PC-3 (cell line): ENCODE results near the gene SEC14L6. TPM values are rescaled to one million over a fixed set of nuclear protein-coding genes. Genes with fewer than 3 reads are reported as not detected.
"Not testable (repeated sequence)": the region's sequence is repeated elsewhere in the genome, so short reads cannot be mapped to it uniquely, and the experiment has no call there.

ENCODE experiments used
- ATAC-seq: fragments of 200-7000 bp; cut with Tn5 transposase; 2 replicates; pipeline ENCODE4 v1.9.1; 2020; ENCODE audit warnings: mild to moderate bottlenecking, moderate library complexity
- BruUV-seq: library from RNA; stranded (reverse); fragments of 400-500 nt; replicated peaks from 2 replicates; lab custom pipeline; 2021; lab: Mats Ljungman, UMichigan
- CTCF ChIA-PET: fragments of 300-600 bp; sonication (Branson Sonifier 250); formaldehyde crosslinking; loops from one replicate; lab custom pipeline; 2022; ENCODE audit warnings: antibody characterized with exemption; lab: Charles Lee
- POLR2A ChIA-PET: fragments of 300-600 bp; sonication (Branson Sonifier 250); formaldehyde crosslinking; loops from one replicate; lab custom pipeline; 2022; ENCODE audit warnings: antibody characterized with exemption; ENCODE audit not compliant: unreplicated experiment; lab: Charles Lee
- DNase-seq: peaks from one replicate; pipeline ENCODE4 v3.0.0-alpha.2; 2015
- H2AFZ ChIP-seq: fragments of 300-600 bp; sonication (generic); 2 replicates; pipeline ENCODE4 v1.6.0; 2016; ENCODE audit warnings: antibody characterized with exemption, low read length
- H3F3A ChIP-seq: fragments of 300-600 bp; sonication (generic); one replicate; pipeline ENCODE4 v1.6.0; 2017; ENCODE audit warnings: antibody characterized with exemption, low read length, control low read depth, mild to moderate bottlenecking; ENCODE audit not compliant: unreplicated experiment
- H3K27ac ChIP-seq: fragments of 300-600 bp; sonication (generic); 2 replicates; pipeline ENCODE4 v1.5.1; 2016; ENCODE audit warnings: mild to moderate bottlenecking, low read length
- H3K27me3 ChIP-seq: fragments of 300-600 bp; sonication (generic); 2 replicates; pipeline ENCODE4 v1.6.1; 2016; ENCODE audit warnings: low read length, mixed read lengths
- H3K36me3 ChIP-seq: fragments of 300-600 bp; sonication (generic); 2 replicates; pipeline ENCODE4 v1.6.1; 2016; ENCODE audit warnings: low read depth, mixed run types, low read length, mixed read lengths
- H3K4me1 ChIP-seq: fragments of 300-600 bp; sonication (generic); 2 replicates; pipeline ENCODE4 v1.5.1; 2016; ENCODE audit warnings: low read length; ENCODE audit not compliant: insufficient read depth
- H3K4me2 ChIP-seq: fragments of 300-600 bp; sonication (generic); 2 replicates; pipeline ENCODE4 v1.6.0; 2016; ENCODE audit warnings: low read length
- H3K4me3 ChIP-seq: fragments of 300-600 bp; sonication (generic); 2 replicates; pipeline ENCODE4 v1.5.1; 2016; ENCODE audit warnings: mild to moderate bottlenecking, low read length, mixed read lengths
- H3K79me2 ChIP-seq: fragments of 300-600 bp; sonication (generic); 2 replicates; pipeline ENCODE4 v1.6.1; 2017; ENCODE audit warnings: low read length, mixed read lengths
- H3K9ac ChIP-seq: fragments of 300-600 bp; sonication (generic); 2 replicates; pipeline ENCODE4 v1.6.0; 2016; ENCODE audit warnings: mild to moderate bottlenecking, low read length
- H3K9me2 ChIP-seq: fragments of 300-600 bp; sonication (generic); replicated peaks from 2 replicates; pipeline ENCODE4 v1.6.1; 2016; ENCODE audit warnings: mixed run types, low read length, mixed read lengths
- H3K9me3 ChIP-seq: fragments of 300-600 bp; sonication (generic); 2 replicates; pipeline ENCODE4 v1.6.1; 2016; ENCODE audit warnings: low read length, mixed read lengths
- H4K20me1 ChIP-seq: fragments of 300-600 bp; sonication (generic); 2 replicates; pipeline ENCODE4 v1.6.1; 2016; ENCODE audit warnings: low read length, mixed read lengths
- CTCF ChIP-seq: fragments of 300-600 bp; sonication (generic); conservative IDR thresholded peaks from 2 replicates; pipeline ENCODE4 v1.5.1; 2017; ENCODE audit warnings: antibody characterized with exemption, low read depth, mild to moderate bottlenecking, low read length
- EZH2 ChIP-seq: fragments of 300-600 bp; sonication (generic); IDR thresholded peaks from one replicate; pipeline ENCODE4 v1.6.1; 2017; ENCODE audit warnings: antibody characterized with exemption, mild to moderate bottlenecking, low read length; ENCODE audit not compliant: unreplicated experiment
- EZH2phosphoT487 ChIP-seq: fragments of 300-600 bp; sonication (generic); IDR thresholded peaks from 2 replicates; pipeline ENCODE4 v1.6.1; 2018; ENCODE audit warnings: mild to moderate bottlenecking, antibody characterized with exemption, low read length, borderline replicate concordance
- intact Hi-C: fragments of 100-400 bp; cut with micrococcal nuclease; formaldehyde crosslinking; loops from 2 replicates; pipeline ENCODE4 v1.9.0; 2023
- total RNA-seq: library from RNA; depleted of rRNA; stranded (reverse); fragments of >200 nt; gene quantifications from 2 replicates; pipeline ENCODE4 v1.2.3, GENCODE V29; 2014

SEC14L6 gene
- total RNA-seq, 1 experiment from 2014 or later, result not detected

DNA sequence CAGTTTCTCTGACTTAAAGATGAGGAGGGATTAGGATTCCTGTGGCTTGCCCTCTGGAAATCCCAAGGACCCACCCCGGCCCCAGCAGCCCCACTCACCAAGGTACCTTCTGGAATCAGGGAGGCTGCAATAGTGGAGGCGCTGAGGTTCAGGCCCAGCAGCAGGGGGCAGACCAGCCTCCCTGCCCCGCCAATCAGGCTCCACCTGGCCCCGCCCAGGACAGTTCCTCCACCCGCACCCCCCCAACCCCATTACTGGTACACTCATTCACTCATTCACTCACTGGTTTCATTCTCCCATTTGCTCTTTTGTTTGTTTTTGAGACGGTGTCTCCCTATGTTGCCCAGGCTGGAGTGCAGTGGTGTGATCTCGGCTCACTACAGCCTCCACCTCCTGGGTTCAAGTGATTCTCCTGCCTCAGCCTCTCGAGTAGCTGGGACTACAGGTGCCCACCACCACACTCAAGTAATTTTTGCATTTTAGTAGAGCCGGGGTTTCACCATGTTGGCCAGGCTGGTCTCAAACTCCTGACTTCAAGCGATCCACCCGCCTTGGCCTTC is 14.2 kb upstream of the SEC14L6 start:
- H3K27me3 ChIP-seq, CTCF ChIA-PET, H3F3A ChIP-seq, ATAC-seq, H4K20me1 ChIP-seq, H3K79me2 ChIP-seq, H3K9me3 ChIP-seq, H3K4me2 ChIP-seq, H2AFZ ChIP-seq, intact Hi-C loops, H3K4me1 ChIP-seq, H3K9ac ChIP-seq, BruUV-seq, H3K36me3 ChIP-seq, H3K27ac ChIP-seq, H3K4me3 ChIP-seq, H3K9me2 ChIP-seq: not testable (repeated sequence)
- POLR2A ChIA-PET, result interaction anchor here (0.6 kb wide), 1 partner anchor 9 kb away, joined by 5 read pairs; no protein-coding TSS in a partner anchor
- peak; percentile 19 for DNase-seq
- peak; percentile 27; the same call in 1 of the 2 replicates for TF ChIP-seq CTCF

GRCh38 chr22:30559889-30560288 is 13.3 kb upstream of the SEC14L6 start:
- H3K4me3 ChIP-seq, result no peak overlapping the region
- intact Hi-C loops, result no loop called here
- POLR2A ChIA-PET, result interaction anchor here (0.6 kb wide), 1 partner anchor 10 kb away, joined by 5 read pairs; no protein-coding TSS in a partner anchor

DNA sequence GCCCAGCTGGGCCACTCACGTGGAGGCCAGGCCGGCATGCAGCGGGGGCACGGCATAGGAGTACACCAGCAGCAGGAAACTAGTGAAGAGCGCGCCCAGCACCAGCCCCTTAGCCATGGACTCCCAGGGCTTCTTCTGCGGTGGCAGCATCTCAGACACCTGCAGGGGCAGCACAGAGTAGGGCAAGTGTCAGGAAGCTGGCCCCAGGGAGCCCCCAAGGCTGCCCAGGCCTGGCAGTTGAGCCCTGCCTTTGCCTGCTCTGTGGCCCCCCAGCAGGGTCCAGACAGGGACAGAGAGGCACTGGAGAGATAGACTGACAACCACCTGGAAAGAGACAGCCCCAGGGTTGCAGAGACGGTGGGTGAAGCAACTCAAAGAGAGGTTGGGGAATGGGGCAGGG is 10.7 kb upstream of the SEC14L6 start:
- Histone ChIP-seq H3K79me2 (no peaks in the 10 kb centered on the region), H3K36me3 (no peaks in the 10 kb centered on the region), H3K9ac (no peak overlapping the region), H3F3A (no peaks in the 10 kb centered on the region), H3K4me1 (no peaks in the 10 kb centered on the region), H3K4me3 (no peak overlapping the region), H2AFZ (no peak overlapping the region), H3K4me2 (no peak overlapping the region), H3K27ac (no peak overlapping the region), H3K9me2 (no peaks in the 10 kb centered on the region), H3K27me3 (no peaks in the 10 kb centered on the region), H4K20me1 (no peaks in the 10 kb centered on the region), H3K9me3 (no peaks in the 10 kb centered on the region)
- no TSS peak for BruUV-seq
- no peak for DNase-seq
- no peak for ATAC-seq
- intact Hi-C loops, result no loop called here
- POLR2A ChIA-PET, result no interaction called here
- CTCF ChIA-PET, result no interaction called here
- TF ChIP-seq EZH2phosphoT487 (no peak), EZH2 (no peak), CTCF (no peak)

More at GRCh38 chr22:30559889-30560288, 13.3 kb upstream of the SEC14L6 start:
- Histone ChIP-seq H3K9me2 (no peaks in the 10 kb centered on the region), H3K36me3 (no peaks in the 10 kb centered on the region), H4K20me1 (no peaks in the 10 kb centered on the region), H3K9me3 (no peaks in the 10 kb centered on the region), H3K4me1 (no peaks in the 10 kb centered on the region), H3K27ac (no peak overlapping the region), H2AFZ (no peak overlapping the region), H3K79me2 (no peaks in the 10 kb centered on the region), H3K4me2 (no peak overlapping the region), H3F3A (no peaks in the 10 kb centered on the region), H3K9ac (no peak overlapping the region), H3K27me3 (no peaks in the 10 kb centered on the region)
- CTCF ChIA-PET, result no interaction called here
- BruUV-seq, result no TSS peak
- DNase-seq, result no peak
- TF ChIP-seq EZH2phosphoT487, result no peak
- no peak for TF ChIP-seq EZH2
- ATAC-seq, result no peak
